Stomach smooth muscle (tissue), 2 donors: ENCODE measurements around the gene SRGAP1.
"Not testable (repeated sequence)": the region's sequence is repeated elsewhere in the genome, so short reads cannot be mapped to it uniquely, and the experiment has no call there.

Experiments
- H3K27ac ChIP-seq: one replicate; pipeline ENCODE4 v1.7.0; 2013; ENCODE audit warnings: mild to moderate bottlenecking, low read length, inconsistent platforms
- H3K27me3 ChIP-seq, 2 donors: one replicate each; pipeline ENCODE4 v1.7.0; 2013; ENCODE audit warnings: low read length in 2 of 2; ENCODE audit not compliant: insufficient read depth in 2 of 2, control insufficient read depth in 1 of 2
- H3K36me3 ChIP-seq, 2 donors: one replicate each; pipeline ENCODE4 v1.7.0; 2013; ENCODE audit warnings: low read length in 2 of 2; ENCODE audit not compliant: control insufficient read depth in 2 of 2, insufficient read depth in 2 of 2
- H3K4me1 ChIP-seq: one replicate; pipeline ENCODE4 v1.7.0; 2013; ENCODE audit warnings: low read length; ENCODE audit not compliant: control insufficient read depth, insufficient read depth
- H3K4me3 ChIP-seq, 2 donors: one replicate each; pipeline ENCODE4 v1.7.0; 2013; ENCODE audit warnings: low read length in 2 of 2
- H3K9ac ChIP-seq, 2 donors: one replicate each; pipeline ENCODE4 v1.7.0; 2013; ENCODE audit warnings: low read length in 2 of 2, mild to moderate bottlenecking in 1 of 2
- H3K9me3 ChIP-seq, 2 donors: one replicate each; pipeline ENCODE4 v1.7.0; 2013; ENCODE audit warnings: low read length in 2 of 2; ENCODE audit not compliant: control insufficient read depth in 2 of 2
- donor health status: healthy.
- donor health status: Pancreatic carcinoma.

The SRGAP1 gene

DNA sequence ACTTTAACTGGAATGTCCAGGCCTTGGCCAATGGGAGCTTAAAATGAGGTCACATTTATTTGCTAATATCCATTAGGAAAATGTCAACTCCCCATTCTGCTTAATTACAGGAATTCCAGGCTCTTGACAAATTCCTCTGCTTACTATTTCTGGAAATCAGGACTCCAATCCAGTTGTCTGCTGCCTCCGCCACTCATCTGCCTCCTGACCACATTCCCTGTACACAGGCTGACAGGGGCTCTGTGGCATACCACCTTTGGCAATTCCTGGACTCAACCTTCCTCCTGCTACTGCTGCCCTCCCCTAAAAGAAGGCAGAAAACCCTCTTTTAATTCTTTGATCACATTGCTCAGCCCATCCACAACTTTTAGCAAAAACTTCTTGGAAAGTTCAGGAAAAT lies 339.7 kb downstream of the SRGAP1 start:
- Histone ChIP-seq H3K27ac (no peak overlapping the region), H3K36me3 (no peaks in the 10 kb centered on the region), H3K4me1 (peaks cover 5% of the 10 kb centered on the region), H3K27me3 (no peaks in the 10 kb centered on the region), H3K9ac (no peak overlapping the region), H3K4me3 (no peak overlapping the region), H3K9me3 (no peaks in the 10 kb centered on the region)

DNA sequence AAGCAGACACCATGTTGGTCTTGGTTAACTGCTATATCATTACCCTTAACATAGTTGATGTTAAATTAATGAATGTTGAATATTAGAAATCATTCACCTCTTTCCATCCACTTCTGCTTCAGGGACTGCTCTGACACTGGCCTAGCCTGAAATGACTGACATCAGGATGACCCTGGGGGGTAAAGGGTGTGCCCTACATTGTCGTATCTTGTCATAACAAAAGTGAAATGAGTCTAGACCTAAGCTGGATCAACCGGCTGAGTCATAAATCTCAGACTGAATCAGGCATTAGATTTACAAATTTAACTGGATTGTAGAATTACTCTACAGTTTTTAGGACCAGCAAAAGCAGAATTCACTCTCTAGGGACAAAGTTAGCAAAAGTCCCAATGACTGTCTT lies 342.3 kb downstream of the SRGAP1 start:
- Histone ChIP-seq H3K4me3 (no peak overlapping the region), H3K9ac (no peak overlapping the region), H3K36me3 (no peaks in the 10 kb centered on the region), H3K4me1 (no peaks in the 10 kb centered on the region), H3K9me3 (no peaks in the 10 kb centered on the region), H3K27ac (no peak overlapping the region), H3K27me3 (no peaks in the 10 kb centered on the region)

DNA sequence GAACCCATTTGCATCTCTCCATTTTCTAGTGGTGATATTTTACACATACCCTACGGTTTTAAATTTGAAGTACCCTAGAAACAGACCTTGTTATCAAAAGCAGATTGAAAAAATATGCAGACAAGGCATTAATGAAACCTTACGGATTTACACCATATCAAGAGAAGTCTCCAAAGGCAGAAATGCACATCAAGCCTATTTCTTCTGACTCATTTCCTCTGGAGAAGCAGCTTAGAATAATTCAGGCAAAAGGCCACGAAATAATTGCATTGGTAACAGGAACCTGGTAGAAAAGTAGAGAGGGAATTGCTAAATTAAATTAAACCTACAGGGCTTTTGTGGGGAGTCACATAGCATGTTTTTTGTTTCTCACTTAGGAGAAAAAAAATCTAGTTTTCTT lies 342.9 kb downstream of the SRGAP1 start:
- Histone ChIP-seq H3K9me3 (no peaks in the 10 kb centered on the region), H3K4me3 (no peak overlapping the region), H3K9ac (no peak overlapping the region), H3K36me3 (no peaks in the 10 kb centered on the region), H3K27me3 (no peaks in the 10 kb centered on the region), H3K27ac (no peak overlapping the region), H3K4me1 (no peaks in the 10 kb centered on the region)

DNA sequence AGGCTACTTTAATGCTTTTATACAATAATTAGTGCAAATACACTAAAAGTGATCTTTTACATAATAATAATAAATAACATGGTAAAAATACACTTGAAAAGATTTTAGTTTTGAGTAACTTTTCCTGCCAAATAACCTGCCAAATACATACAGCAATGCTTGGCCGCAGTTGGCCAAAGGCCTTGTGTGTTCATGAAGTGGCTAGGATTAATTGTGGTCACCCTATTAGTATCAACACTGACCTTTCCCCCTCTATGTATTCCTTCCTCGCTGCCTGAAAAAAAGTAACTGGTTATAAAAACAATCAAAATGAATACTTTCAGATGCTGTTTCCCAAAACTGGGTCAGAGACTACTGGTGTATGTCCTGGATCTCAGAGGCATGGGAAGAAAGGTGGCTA lies 343.3 kb downstream of the SRGAP1 start:
- H3K9me3 ChIP-seq, result no peaks in the 10 kb centered on the region

DNA sequence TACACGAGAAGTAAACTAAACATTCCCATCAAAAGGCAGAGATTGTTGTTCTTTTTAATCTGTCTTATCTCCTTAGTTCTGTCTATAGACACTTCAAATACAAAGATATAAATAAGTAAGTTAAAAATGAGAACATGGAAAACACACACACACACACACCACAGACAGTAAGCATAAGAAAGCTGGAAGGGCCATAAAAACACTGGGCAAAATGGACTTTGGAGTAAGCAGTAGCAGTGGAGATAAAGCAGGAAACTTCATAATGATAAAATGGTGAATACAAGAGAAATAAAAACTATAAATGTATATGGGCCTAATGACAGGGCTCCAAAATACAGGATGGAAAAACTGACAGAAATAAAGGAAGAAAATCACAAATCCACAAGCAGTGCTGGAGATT lies 345.0 kb downstream of the SRGAP1 start:
- no peaks in the 10 kb centered on the region for H3K9me3 ChIP-seq
- no peaks in the 10 kb centered on the region for H3K27me3 ChIP-seq
- no peaks in the 10 kb centered on the region for H3K4me1 ChIP-seq
- H3K9ac ChIP-seq, result no peak overlapping the region
- no peak overlapping the region for H3K27ac ChIP-seq
- peaks cover 0 to 2% of the 10 kb centered on the region in 2 donors for H3K36me3 ChIP-seq
- H3K4me3 ChIP-seq, result no peak overlapping the region

More for the DNA sequence above, 343.3 kb downstream of the SRGAP1 start:
- no peaks in the 10 kb centered on the region for H3K27me3 ChIP-seq
- H3K4me3 ChIP-seq, result no peak overlapping the region
- no peak overlapping the region for H3K9ac ChIP-seq
- H3K36me3 ChIP-seq, result no peaks in the 10 kb centered on the region
- no peak overlapping the region for H3K27ac ChIP-seq
- H3K4me1 ChIP-seq, result no peaks in the 10 kb centered on the region

DNA sequence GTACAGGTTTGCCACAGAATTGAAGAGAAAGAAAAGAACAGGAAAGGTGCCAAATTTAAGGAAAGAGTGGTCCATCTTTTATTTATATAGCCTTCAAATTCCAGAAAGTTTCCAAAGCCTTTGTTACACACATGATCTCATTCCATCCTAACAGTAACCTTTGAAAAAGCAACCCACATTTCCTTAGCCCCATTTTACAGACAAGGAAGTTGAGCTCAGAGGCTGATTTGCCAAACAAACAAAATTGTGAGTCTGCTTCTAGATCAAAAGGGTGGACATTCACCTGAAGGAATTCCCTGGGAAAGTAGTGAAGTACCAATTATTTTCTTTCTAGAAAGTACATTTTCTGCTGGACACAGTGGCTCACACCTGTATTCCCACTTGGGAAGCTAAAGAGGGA lies 345.6 kb downstream of the SRGAP1 start:
- H3K9me3 ChIP-seq, result no peaks in the 10 kb centered on the region
- H3K27ac ChIP-seq, result no peak overlapping the region
- no peaks in the 10 kb centered on the region for H3K27me3 ChIP-seq
- no peak overlapping the region for H3K4me3 ChIP-seq
- H3K9ac ChIP-seq, result no peak overlapping the region
- H3K36me3 ChIP-seq, result peaks cover 0 to 2% of the 10 kb centered on the region in 2 donors
- H3K4me1 ChIP-seq, result no peaks in the 10 kb centered on the region

DNA sequence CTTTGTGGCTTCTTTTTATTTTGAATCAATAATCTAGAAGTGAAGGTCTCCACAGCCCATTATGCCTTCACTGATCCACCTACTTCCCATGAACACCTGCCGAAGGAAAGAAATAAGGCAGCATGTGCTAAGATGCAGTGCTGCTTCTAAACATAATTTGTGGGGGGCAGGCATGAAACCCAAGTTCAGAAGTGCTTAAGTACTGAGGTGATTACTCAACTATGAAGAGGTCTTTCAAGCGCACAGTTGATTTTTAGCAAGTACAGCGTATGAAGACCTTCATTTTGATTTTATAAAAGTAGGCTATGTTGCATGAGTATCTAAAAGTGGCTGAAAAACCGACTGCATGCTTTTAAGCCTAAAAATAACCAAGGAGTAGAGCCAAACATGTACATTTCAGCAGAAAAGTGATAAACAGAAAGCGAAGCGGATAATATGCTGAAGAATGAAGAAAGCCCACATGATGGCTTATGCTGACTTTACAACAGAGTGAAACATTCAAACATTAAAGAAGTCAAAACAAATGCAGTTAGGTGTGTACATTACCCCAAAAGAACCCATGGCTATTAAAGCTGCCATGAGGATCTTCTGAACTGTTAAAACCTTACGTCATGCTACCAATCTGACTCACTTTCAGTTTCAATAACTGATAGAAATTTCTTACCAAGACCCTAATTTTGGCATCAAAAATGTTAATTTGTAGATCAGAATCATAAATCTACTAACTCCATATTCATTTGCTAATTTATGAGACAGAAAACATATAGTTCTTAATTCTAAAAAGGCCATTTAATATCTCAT lies 348.3 kb downstream of the SRGAP1 start:
- Histone ChIP-seq H3K9ac (no peak overlapping the region), H3K4me1 (no peaks in the 10 kb centered on the region), H3K9me3 (no peaks in the 10 kb centered on the region), H3K36me3 (peaks cover 0 to 2% of the 10 kb centered on the region in 2 donors), H3K27ac (no peak overlapping the region), H3K4me3 (no peak overlapping the region), H3K27me3 (no peaks in the 10 kb centered on the region)

DNA sequence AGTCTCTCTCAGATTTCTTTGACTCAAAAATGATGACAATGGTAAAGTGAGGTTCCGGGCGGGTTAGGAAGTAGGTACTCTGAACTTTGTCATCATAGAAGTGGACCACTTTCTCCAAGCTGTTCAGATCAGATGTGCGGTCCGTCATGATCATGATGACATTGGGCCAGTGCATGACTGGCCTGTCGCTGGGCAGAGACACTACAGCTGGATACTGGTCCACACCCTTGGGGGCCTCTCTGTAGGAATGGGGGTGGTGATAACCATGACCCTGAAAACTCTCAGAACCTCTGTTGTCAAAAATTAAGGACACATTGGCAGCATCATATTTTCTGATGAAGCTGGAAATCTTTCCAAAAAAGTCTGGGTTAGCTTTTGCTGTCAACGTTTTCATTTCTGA lies 349.4 kb downstream of the SRGAP1 start:
- no peak overlapping the region for H3K27ac ChIP-seq
- peaks cover 0 to 2% of the 10 kb centered on the region in 2 donors for H3K36me3 ChIP-seq
- H3K9ac ChIP-seq, result no peak overlapping the region
- H3K9me3 ChIP-seq, result no peaks in the 10 kb centered on the region
- no peak overlapping the region for H3K4me3 ChIP-seq
- no peaks in the 10 kb centered on the region for H3K27me3 ChIP-seq
- H3K4me1 ChIP-seq, result no peaks in the 10 kb centered on the region

DNA sequence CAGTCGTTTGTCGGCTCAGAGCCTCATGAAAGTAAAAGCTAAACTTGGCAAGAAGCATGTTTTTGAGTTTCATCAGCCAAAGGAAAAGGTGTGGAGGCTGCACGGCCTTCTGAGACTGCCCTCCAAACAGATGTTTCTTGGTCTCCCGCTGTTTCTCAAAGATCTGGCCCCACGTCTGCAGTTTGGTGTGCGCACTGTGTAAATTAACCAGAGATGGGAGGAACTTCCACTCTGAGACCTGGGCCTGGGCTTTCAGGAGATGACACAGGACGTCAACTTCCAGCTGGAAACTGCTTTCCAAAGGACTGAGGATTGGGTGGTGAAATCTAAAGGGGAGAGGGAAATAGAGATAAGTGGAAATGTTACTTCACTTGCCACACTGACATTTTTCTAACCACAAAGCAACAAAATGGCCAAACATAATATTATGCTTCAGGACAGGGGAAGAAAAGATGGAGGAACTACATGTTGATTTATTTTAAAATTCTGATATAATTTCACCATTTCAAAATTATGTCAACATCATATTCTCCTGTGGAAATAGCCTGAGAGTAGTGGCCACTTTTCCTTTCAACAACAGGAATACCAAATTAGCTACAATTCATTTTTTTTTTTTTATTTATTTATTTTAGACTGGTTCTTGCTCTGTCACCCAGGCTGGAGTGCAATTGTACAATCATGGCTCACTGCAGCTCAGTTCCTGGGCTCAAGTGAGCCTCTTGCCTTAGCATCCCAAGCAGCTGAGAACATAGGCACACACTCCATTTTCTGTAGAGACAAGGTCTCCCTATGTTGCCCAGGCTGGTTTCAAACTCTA lies 350.0 kb downstream of the SRGAP1 start:
- H3K9ac ChIP-seq, result no peak overlapping the region
- peaks cover 0 to 2% of the 10 kb centered on the region in 2 donors for H3K36me3 ChIP-seq
- H3K4me3 ChIP-seq, result no peak overlapping the region
- no peaks in the 10 kb centered on the region for H3K9me3 ChIP-seq
- H3K27me3 ChIP-seq, result no peaks in the 10 kb centered on the region
- H3K27ac ChIP-seq, result no peak overlapping the region
- H3K4me1 ChIP-seq, result no peaks in the 10 kb centered on the region

DNA sequence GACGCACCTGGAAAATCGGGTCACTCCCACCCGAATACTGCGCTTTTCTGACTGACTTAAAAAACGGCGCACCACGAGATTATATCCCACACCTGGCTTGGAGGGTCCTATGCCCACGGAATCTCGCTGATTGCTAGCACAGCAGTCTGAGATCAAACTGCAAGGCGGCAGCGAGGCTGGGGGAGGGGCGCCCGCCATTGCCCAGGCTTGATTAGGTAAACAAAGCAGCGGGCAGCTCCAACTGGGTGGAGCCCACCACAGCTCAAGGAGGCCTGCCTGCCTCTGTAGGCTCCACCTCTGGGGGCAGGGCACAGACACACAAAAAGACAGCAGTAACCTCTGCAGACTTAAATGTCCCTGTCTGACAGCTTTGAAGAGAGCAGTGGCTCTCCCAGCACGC lies 351.3 kb downstream of the SRGAP1 start:
- not testable (repeated sequence) for H3K9me3 ChIP-seq, H3K27me3 ChIP-seq, H3K36me3 ChIP-seq, H3K4me3 ChIP-seq, H3K4me1 ChIP-seq, H3K27ac ChIP-seq, H3K9ac ChIP-seq

DNA sequence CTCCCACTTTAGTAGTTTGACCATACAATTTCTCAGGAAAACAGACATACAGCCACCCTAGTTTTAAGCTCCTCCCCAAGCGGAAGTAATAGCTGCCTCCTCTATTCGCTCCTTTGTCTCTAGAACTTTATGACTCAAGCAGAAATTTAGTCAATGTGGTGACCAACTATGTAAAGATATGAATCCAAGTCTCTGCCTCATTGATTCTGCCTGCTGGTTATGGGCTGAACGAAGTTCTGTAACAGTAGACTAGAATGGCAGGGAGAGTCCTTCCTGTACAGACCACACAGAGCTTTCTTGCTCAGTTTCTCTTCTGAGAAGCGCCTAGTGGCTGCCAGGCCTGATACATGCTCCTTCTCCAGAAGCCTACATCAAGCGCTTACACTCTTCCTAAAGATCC lies 358.5 kb downstream of the SRGAP1 start:
- Histone ChIP-seq H3K9ac (no peak overlapping the region), H3K4me1 (no peaks in the 10 kb centered on the region), H3K27ac (no peak overlapping the region), H3K36me3 (no peaks in the 10 kb centered on the region), H3K27me3 (no peaks in the 10 kb centered on the region), H3K9me3 (no peaks in the 10 kb centered on the region), H3K4me3 (no peak overlapping the region)
